Lower lobe of right lung (tissue), 2 donors: ENCODE data around the gene NUAK2. TPM values are rescaled to one million over a fixed set of nuclear protein-coding genes. Genes with fewer than 3 reads are reported as not detected.

Source experiments
- ATAC-seq, 2 donors: fragments of 200-7000 bp; cut with Tn5 transposase; one replicate each; pipeline ENCODE4 v1.9.1; 2020 to 2022; ENCODE audit warnings: mild to moderate bottlenecking in 2 of 2, moderate library complexity in 2 of 2
- DNase-seq: peaks from one replicate; pipeline ENCODE4 v3.0.0-alpha.2; 2020
- H3K27ac ChIP-seq: fragments of 200-600 bp; one replicate; pipeline ENCODE4 v1.8.0; 2022
- H3K27me3 ChIP-seq: fragments of 200-600 bp; one replicate; pipeline ENCODE4 v1.8.0; 2022; ENCODE audit warnings: low read depth
- H3K36me3 ChIP-seq: fragments of 200-600 bp; one replicate; pipeline ENCODE4 v1.8.0; 2022; ENCODE audit warnings: mild to moderate bottlenecking
- H3K4me1 ChIP-seq: fragments of 200-600 bp; one replicate; pipeline ENCODE4 v1.8.0; 2022
- H3K4me3 ChIP-seq: fragments of 200-600 bp; one replicate; pipeline ENCODE4 v1.8.0; 2022; ENCODE audit warnings: mild to moderate bottlenecking
- H3K9me3 ChIP-seq: fragments of 200-600 bp; one replicate; pipeline ENCODE4 v1.8.0; 2022
- CTCF ChIP-seq: fragments of 200-600 bp; IDR thresholded peaks from one replicate; pipeline ENCODE4 v1.8.0; 2022; ENCODE audit warnings: antibody characterized with exemption, mild to moderate bottlenecking
- intact Hi-C: fragments of 100-400 bp; cut with DNase I; formaldehyde crosslinking; loops from one replicate; pipeline ENCODE4 v1.11.0; 2022
- total RNA-seq: library from RNA; stranded (reverse); fragmentation: NEBNext Ultra II Directional; extraction: Animal tissue kit (Norgen Biotek cat#: 25700); gene quantifications from one replicate; pipeline ENCODE4 v1.2.1, GENCODE V29; 2021
- donor health status: DM: no; HTN: yes; CAD: no; lungs with severe emphysema.

NUAK2 gene
- total RNA-seq, 1 donor from 2014 or later: 6.8 TPM

- Histone ChIP-seq H3K27ac (no peak overlapping the region), H3K4me3 (no peak overlapping the region), H3K4me1 (no peaks in the 10 kb centered on the region), H3K9me3 (no peaks in the 10 kb centered on the region), H3K27me3 (peaks cover 9% of the 10 kb centered on the region), H3K36me3 (no peaks in the 10 kb centered on the region)
- TF ChIP-seq CTCF: no peak
- intact Hi-C loops: no loop called here
- no peak for DNase-seq
- no peak for ATAC-seq
These were observed 39.3 kb upstream of the NUAK2 start for GRCh38 chr1:205360891-205361290.

DNA sequence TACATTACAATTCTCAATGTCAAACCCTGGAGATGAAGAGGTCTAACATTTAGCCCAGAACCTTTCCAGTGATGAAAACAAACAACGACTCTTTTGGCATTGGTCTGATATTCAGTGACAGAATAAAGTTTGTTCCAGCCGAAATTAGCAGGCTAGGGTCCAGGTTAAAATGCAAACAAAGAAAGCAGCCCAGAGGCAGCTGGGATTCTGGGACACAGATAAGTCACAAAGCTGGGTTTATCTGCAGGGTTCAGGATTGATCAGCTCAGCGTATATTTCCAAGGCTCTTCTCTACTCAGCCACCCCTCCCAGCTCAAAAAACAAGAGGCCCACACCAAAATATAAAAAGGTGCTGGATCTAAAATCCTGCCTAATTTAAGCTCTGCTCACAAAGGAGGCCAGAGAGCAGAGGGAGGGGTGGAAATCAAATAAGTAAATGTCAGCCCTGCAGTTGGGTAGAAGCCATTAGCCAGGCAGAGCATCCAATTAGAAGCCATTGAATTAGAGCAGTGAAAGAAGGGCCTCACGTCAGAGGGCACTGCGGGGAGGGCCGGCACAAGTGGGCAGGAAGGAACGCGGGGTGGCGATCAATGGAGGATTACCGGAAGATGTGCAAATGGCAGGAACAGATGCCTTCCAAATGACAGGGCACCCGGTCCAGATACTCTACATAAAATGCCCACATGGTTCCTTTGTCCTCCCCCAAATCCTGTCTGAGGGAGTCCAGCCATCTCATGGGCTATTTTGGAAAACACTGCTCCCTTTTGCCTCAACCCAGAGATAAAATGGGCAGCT, 38.4 kb upstream of the NUAK2 start:
- no peak for TF ChIP-seq CTCF
- intact Hi-C loops: no loop called here
- ATAC-seq (no peak), DNase-seq (no peak)
- Histone ChIP-seq H3K27ac (no peak overlapping the region), H3K9me3 (no peaks in the 10 kb centered on the region), H3K36me3 (no peaks in the 10 kb centered on the region), H3K4me1 (peaks cover 5% of the 10 kb centered on the region), H3K4me3 (no peak overlapping the region), H3K27me3 (peaks cover 9% of the 10 kb centered on the region)

- no peak for TF ChIP-seq CTCF
- intact Hi-C loops: no loop called here
- DNase-seq: no peak
- Histone ChIP-seq H3K27me3 (peaks cover 9% of the 10 kb centered on the region), H3K4me1 (peaks cover 5% of the 10 kb centered on the region), H3K4me3 (no peak overlapping the region), H3K27ac (no peak overlapping the region), H3K36me3 (no peaks in the 10 kb centered on the region), H3K9me3 (no peaks in the 10 kb centered on the region)
- no peak for ATAC-seq
These were observed 37.0 kb upstream of the NUAK2 start for GRCh38 chr1:205358579-205358978.

- ATAC-seq (no peak), DNase-seq (no peak)
- peaks cover 5% of the 10 kb centered on the region for H3K4me1 ChIP-seq
- peaks cover 9% of the 10 kb centered on the region for H3K27me3 ChIP-seq
- H3K4me3 ChIP-seq: no peak overlapping the region
- intact Hi-C loops: no loop called here
- H3K36me3 ChIP-seq: no peaks in the 10 kb centered on the region
- TF ChIP-seq CTCF: no peak
- no peaks in the 10 kb centered on the region for H3K9me3 ChIP-seq
- no peak overlapping the region for H3K27ac ChIP-seq
These were observed 36.0 kb upstream of the NUAK2 start for GRCh38 chr1:205357567-205357966.

- H3K4me3 ChIP-seq: no peak within 1 kb of the TSS
- H3K9me3 ChIP-seq: no peaks in the 10 kb centered on the region
- no peak for TF ChIP-seq CTCF
- H3K36me3 ChIP-seq: no peaks in the 10 kb centered on the region
- peaks cover 9% of the 10 kb centered on the region for H3K27me3 ChIP-seq
- intact Hi-C loops: no loop called here
- no peak within 1 kb of the TSS for H3K27ac ChIP-seq
- H3K4me1 ChIP-seq: peaks cover 5% of the 10 kb centered on the region
- no peak for DNase-seq
- ATAC-seq: no peak
These were observed 35.0 kb upstream of the NUAK2 start, which contains the start of gene KLHDC8A for GRCh38 chr1:205356440-205357139. KLHDC8A (minus strand) TSS chr1:205356922; CDS start chr1:205343604, 13,318 bp downstream.
